Psoas muscle (tissue), 8 donors: Measurements from ENCODE around the gene ZNF490. TPM values are rescaled to one million over a fixed set of nuclear protein-coding genes. Genes with fewer than 3 reads are reported as not detected.

ENCODE experiments used
- ATAC-seq, 4 donors: fragments of 200-7000 bp; cut with Tn5 transposase; one replicate each; pipeline ENCODE4 v1.9.1; 2020; ENCODE audit warnings: moderate library complexity in 3 of 4, mild to moderate bottlenecking in 2 of 4
- DNase-seq, 2 donors: peaks; one replicate each; pipeline ENCODE4 v3.0.0-alpha.2; 2020
- H3K27ac ChIP-seq: fragments of 200-600 bp; one replicate; pipeline ENCODE4 v1.8.0; 2022
- H3K27me3 ChIP-seq, 3 donors: fragments of 200-600 bp in 1 of 3; one replicate each; pipeline versions ENCODE4 v1.6.1 to v1.8.0; 2013 to 2022; ENCODE audit warnings: low read length in 2 of 3, mild to moderate bottlenecking in 2 of 3, moderate library complexity in 1 of 3; ENCODE audit not compliant: insufficient read depth in 3 of 3
- H3K36me3 ChIP-seq, 2 donors: fragments of 200-600 bp in 1 of 2; one replicate each; pipeline versions ENCODE4 v1.6.1 to v1.8.0; 2013 to 2022; ENCODE audit warnings: low read depth in 1 of 2, mild to moderate bottlenecking in 1 of 2, moderate library complexity in 1 of 2; ENCODE audit not compliant: insufficient read depth in 1 of 2
- H3K4me1 ChIP-seq: fragments of 200-600 bp; one replicate; pipeline ENCODE4 v1.8.0; 2022
- H3K4me3 ChIP-seq: fragments of 200-600 bp; one replicate; pipeline ENCODE4 v1.8.0; 2022; ENCODE audit warnings: mild to moderate bottlenecking
- H3K9me3 ChIP-seq: fragments of 200-600 bp; one replicate; pipeline ENCODE4 v1.8.0; 2022
- WGBS, 3 donors: extraction: QIAGEN DNeasy Blood & Tissue Kit; methylation state at CpG; one replicate each; pipeline versions ENCODE4 v1.1.6 to v1.1.7; 2013; 5-methylcytosine and 5-hydroxymethylcytosine counted together
- intact Hi-C, 2 donors: fragments of 100-400 bp; cut with DNase I; formaldehyde crosslinking; loops; one replicate each; pipeline versions ENCODE4 v1.11.0 to v1.14.2; 2022
- polyA plus RNA-seq, 3 donors: library from polyadenylated mRNA; stranded (reverse); fragments of 200-250 nt; gene quantifications; one replicate each; pipeline ENCODE4 v1.2.3, GENCODE V29; 2013
- total RNA-seq, 4 donors: library from RNA; stranded (reverse); fragmentation: NEBNext Ultra II Directional in 2 of 4; extraction: Animal tissue kit (Norgen Biotek cat#: 25700) in 2 of 4; gene quantifications; one replicate each; pipeline versions ENCODE4 v1.2.1 to v1.2.4, GENCODE V29; 2021 to 2023
- TF ChIP-seq, protein P1 (sequence below): fragments of 200-600 bp; IDR thresholded peaks from one replicate; pipeline ENCODE4 v1.8.0; 2022; ENCODE audit warnings: antibody characterized with exemption
- donor health status: healthy with polysubstance abuse.
- donor health status: DM: no; HTN: no; CAD: no; lungs with moderate emphysema.
- donor health status: Bipolar disorder and iron deficiency.
- donor health status: healthy.
- donor health status: DM: yes; HTN: yes; CAD: no.
- donor health status: DM: no; HTN: no; CAD: no.
- donor health status: DM: no; HTN: no; CAD: no.
- donor health status: DM: yes; HTN: yes; CAD: no.

ZNF490 gene
- total and polyA plus RNA-seq, 7 donors: 0.17 to 4.9 (median 1.8) TPM

GRCh38 chr19:12596485-12596884 lies 14.1 kb downstream of the ZNF490 start:
- H3K27ac ChIP-seq: no peak overlapping the region
- ATAC-seq (no peak), DNase-seq (no peak)
- no peaks in the 10 kb centered on the region for H3K9me3 ChIP-seq
- no peaks in the 10 kb centered on the region for H3K4me1 ChIP-seq
- intact Hi-C loops: no loop called here
- H3K4me3 ChIP-seq: no peak overlapping the region
- H3K27me3 ChIP-seq: no peaks in the 10 kb centered on the region
- WGBS, 3 donors: 88 to 90% (median 89%) methylated on average over 11 of the region's 11 CpGs
- TF ChIP-seq, protein P1, sequence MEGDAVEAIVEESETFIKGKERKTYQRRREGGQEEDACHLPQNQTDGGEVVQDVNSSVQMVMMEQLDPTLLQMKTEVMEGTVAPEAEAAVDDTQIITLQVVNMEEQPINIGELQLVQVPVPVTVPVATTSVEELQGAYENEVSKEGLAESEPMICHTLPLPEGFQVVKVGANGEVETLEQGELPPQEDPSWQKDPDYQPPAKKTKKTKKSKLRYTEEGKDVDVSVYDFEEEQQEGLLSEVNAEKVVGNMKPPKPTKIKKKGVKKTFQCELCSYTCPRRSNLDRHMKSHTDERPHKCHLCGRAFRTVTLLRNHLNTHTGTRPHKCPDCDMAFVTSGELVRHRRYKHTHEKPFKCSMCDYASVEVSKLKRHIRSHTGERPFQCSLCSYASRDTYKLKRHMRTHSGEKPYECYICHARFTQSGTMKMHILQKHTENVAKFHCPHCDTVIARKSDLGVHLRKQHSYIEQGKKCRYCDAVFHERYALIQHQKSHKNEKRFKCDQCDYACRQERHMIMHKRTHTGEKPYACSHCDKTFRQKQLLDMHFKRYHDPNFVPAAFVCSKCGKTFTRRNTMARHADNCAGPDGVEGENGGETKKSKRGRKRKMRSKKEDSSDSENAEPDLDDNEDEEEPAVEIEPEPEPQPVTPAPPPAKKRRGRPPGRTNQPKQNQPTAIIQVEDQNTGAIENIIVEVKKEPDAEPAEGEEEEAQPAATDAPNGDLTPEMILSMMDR: no peak
- H3K36me3 ChIP-seq: peaks cover 0 to 28% of the 10 kb centered on the region in 2 donors

- peaks cover 15 to 50% of the 10 kb centered on the region in 2 donors for H3K36me3 ChIP-seq
- H3K9me3 ChIP-seq: peaks cover 35% of the 10 kb centered on the region
- ATAC-seq: no peak
- no peak for DNase-seq
- WGBS, 3 donors: 84 to 92% (median 87%) methylated on average over 9 of the region's 9 CpGs
- no peak overlapping the region for H3K27ac ChIP-seq
- TF ChIP-seq, protein P1: no peak
- H3K27me3 ChIP-seq: no peaks in the 10 kb centered on the region
- H3K4me3 ChIP-seq: no peak overlapping the region
- H3K4me1 ChIP-seq: no peaks in the 10 kb centered on the region
- intact Hi-C loops: no loop called here
These were observed 29.5 kb downstream of the ZNF490 start for GRCh38 chr19:12581100-12581499.

DNA sequence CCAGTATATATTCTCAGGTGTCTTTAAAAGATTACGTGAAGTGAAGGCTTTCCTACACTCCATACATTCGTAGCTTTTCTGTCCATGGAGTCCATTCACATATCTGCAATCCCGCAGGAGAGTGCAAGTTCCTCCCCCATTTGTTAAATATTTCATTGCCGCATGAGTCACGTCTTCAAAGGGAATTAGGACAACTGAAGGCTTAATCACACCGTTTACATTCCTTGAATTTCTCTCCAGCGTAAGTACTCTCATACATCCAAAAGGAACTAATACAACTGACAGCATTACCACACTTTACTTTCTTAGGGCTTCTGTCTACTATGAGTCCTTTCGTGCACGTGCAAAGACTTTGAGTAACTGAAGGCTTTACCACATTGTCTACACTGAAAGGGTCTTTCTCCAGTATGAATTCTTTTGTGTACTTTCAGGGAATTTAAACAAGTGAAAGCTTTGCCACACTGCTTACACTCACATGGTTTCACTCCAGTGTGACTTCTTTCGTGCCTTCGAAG lies 30.4 kb downstream of the ZNF490 start:
- Histone ChIP-seq H3K4me1 (no peaks in the 10 kb centered on the region), H3K9me3 (peaks cover 35% of the 10 kb centered on the region), H3K27me3 (no peaks in the 10 kb centered on the region), H3K27ac (no peak overlapping the region), H3K4me3 (no peak overlapping the region), H3K36me3 (peaks cover 15 to 50% of the 10 kb centered on the region in 2 donors)
- DNase-seq (no peak), ATAC-seq (no peak)
- intact Hi-C loops: no loop called here
- WGBS, 3 donors: 93 to 95% (median 95%) methylated on average over 11 of the region's 11 CpGs
- TF ChIP-seq, protein P1: no peak

DNA sequence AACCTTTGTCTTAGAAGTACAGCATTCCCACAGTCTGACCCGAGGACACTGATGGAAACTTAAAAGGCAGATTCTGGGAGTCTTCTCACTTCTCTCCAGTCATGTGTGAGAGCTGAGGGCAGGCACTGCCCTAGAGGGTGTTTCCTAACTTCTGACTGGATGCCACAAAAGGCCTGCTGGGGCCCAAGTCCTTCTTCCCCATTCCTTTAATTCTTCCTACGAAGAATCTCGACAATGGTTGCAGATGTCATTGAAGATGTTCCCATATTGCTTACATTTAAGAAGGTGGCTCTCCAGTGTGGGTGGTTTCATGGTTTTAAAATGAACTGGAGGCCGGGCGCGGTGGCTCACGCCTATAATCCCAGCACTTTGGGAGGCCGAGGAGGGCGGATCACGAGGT lies 32.0 kb downstream of the ZNF490 start:
- Histone ChIP-seq H3K27ac (no peak overlapping the region), H3K27me3 (no peaks in the 10 kb centered on the region), H3K4me1 (no peaks in the 10 kb centered on the region), H3K4me3 (no peak overlapping the region), H3K9me3 (peaks cover 35% of the 10 kb centered on the region), H3K36me3 (peaks cover 15 to 50% of the 10 kb centered on the region in 2 donors)
- intact Hi-C loops: no loop called here
- TF ChIP-seq, protein P1: no peak
- ATAC-seq: no peak
- WGBS, 3 donors: 97 to 98% (median 98%) methylated on average over 10 of the region's 10 CpGs
- no peak for DNase-seq

- H3K27ac ChIP-seq: no peak overlapping the region
- no peaks in the 10 kb centered on the region for H3K27me3 ChIP-seq
- H3K36me3 ChIP-seq: peaks cover 0 to 15% of the 10 kb centered on the region in 2 donors
- TF ChIP-seq, protein P1: no peak
- 52 to 61% (median 53%) methylated on average over 7 of the region's 7 CpGs for WGBS, 3 donors
- H3K4me3 ChIP-seq: no peak overlapping the region
- intact Hi-C loops: no loop called here
- DNase-seq: no peak
- H3K4me1 ChIP-seq: no peaks in the 10 kb centered on the region
- ATAC-seq: no peak
- peaks cover 11% of the 10 kb centered on the region for H3K9me3 ChIP-seq
These were observed 36.6 kb downstream of the ZNF490 start for GRCh38 chr19:12574036-12574435.
